Muscle layer of colon (tissue), 2 donors: ENCODE measurements around the gene SERPINB8.

Experiments used
- H3K27ac ChIP-seq: one replicate; pipeline ENCODE4 v1.7.0; 2013; ENCODE audit warnings: low read depth, mild to moderate bottlenecking, low read length, moderate library complexity
- H3K27me3 ChIP-seq, 2 donors: one replicate each; pipeline ENCODE4 v1.7.0; 2013; ENCODE audit warnings: low read length in 2 of 2, mild to moderate bottlenecking in 2 of 2; ENCODE audit not compliant: insufficient read depth in 2 of 2, control insufficient read depth in 1 of 2
- H3K36me3 ChIP-seq: one replicate; pipeline ENCODE4 v1.7.0; 2013; ENCODE audit warnings: mild to moderate bottlenecking, low read length; ENCODE audit not compliant: insufficient read depth
- H3K4me1 ChIP-seq: one replicate; pipeline ENCODE4 v1.7.0; 2013; ENCODE audit warnings: mild to moderate bottlenecking, low read length; ENCODE audit not compliant: insufficient read depth
- H3K4me3 ChIP-seq, 2 donors: one replicate each; pipeline ENCODE4 v1.7.0; 2013; ENCODE audit warnings: low read length in 2 of 2, low read depth in 1 of 2, mild to moderate bottlenecking in 1 of 2, moderate library complexity in 1 of 2
- H3K9ac ChIP-seq: one replicate; pipeline ENCODE4 v1.7.0; 2013; ENCODE audit warnings: low read length
- H3K9me3 ChIP-seq: one replicate; pipeline ENCODE4 v1.7.0; 2013; ENCODE audit warnings: mild to moderate bottlenecking, low read length
- donor health status: abdominal sarcoma.
- donor health status: Adenocarcinoma of cecum.

Gene SERPINB8

DNA sequence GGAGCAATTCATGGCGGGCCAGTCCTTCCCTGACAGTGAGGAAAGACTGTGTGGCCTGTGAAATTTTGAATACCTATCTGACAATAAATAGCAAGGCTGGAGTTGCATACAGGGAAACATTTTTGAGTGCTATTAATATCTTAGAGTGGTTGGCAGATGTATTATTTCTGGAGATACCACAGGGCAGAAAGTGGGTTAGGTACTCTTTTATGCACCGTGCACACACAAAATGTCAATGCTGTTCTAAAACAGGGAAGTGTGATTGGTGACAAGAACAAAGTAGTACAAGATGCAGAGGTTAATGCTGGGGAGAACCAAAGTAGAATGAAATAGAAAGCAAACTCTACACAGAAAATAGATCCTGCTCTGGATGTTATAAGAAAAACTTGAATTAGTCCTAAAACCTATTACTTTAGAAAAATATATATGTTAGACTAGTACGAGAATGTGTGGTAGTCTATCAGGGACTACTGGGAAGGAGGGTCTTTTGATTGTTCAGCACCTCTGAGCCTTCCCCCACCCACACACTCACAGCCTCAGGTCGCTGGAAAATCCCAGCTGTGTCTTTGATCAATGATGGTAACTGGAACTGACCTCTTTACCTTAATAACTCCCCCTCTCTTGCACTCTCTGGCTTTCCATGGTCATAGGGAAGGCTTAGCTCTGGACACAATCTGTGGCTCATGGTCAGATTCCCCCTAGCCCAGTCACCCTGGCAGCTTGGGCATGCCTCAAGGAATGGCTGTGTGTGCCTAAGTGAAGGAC lies 58.2 kb downstream of the SERPINB8 start:
- Histone ChIP-seq H3K36me3 (no peaks in the 10 kb centered on the region), H3K27ac (no peak overlapping the region), H3K27me3 (no peaks in the 10 kb centered on the region), H3K4me1 (no peaks in the 10 kb centered on the region), H3K9me3 (no peaks in the 10 kb centered on the region), H3K4me3 (no peak overlapping the region), H3K9ac (no peak overlapping the region)

DNA sequence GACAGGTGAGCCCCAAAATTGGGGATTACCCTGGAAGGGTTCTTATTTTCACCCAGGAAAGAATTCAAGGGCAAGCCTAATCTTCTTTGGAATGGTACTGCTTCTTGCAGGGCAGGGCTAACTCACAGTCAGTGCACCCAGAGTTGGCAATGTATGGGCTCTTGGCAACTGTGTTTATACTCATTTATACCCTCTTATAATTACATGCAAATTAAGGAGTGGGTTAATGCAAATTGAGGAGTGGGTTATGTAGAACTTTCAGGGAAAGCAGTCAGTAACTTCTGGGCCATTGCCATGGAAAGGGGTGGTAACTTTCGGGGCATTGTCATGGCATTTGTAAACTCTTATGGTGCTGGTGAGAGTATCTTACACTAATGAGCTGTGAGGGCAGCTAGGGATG lies 59.2 kb downstream of the SERPINB8 start:
- H3K9me3 ChIP-seq: no peaks in the 10 kb centered on the region
- no peak overlapping the region for H3K4me3 ChIP-seq
- H3K36me3 ChIP-seq: no peaks in the 10 kb centered on the region
- no peaks in the 10 kb centered on the region for H3K27me3 ChIP-seq
- no peaks in the 10 kb centered on the region for H3K4me1 ChIP-seq
- H3K9ac ChIP-seq: no peak overlapping the region
- H3K27ac ChIP-seq: no peak overlapping the region

DNA sequence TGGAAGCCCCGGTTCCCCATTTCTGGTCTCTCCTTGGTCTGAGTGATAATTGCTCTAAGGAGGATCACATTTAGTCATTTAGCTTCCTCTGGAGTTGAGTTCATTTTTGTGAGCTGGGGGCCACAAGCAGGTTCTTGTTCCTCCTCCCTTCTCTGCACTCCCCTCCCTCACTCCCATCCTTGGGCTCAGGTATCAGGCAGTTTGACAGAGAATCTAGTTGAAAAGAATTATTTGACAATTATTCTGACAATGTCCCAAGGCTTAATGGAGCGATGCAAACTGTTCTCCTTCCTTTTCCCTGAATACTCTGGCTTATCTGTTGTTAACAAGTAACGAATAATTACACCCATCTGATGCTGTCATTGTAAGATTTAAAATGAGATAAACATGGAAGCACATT lies 61.5 kb downstream of the SERPINB8 start:
- no peaks in the 10 kb centered on the region for H3K27me3 ChIP-seq
- H3K36me3 ChIP-seq: no peaks in the 10 kb centered on the region
- H3K9ac ChIP-seq: no peak overlapping the region
- no peak overlapping the region for H3K4me3 ChIP-seq
- no peak overlapping the region for H3K27ac ChIP-seq
- H3K9me3 ChIP-seq: no peaks in the 10 kb centered on the region
- no peaks in the 10 kb centered on the region for H3K4me1 ChIP-seq

- H3K27ac ChIP-seq: no peak overlapping the region
- H3K9ac ChIP-seq: no peak overlapping the region
- H3K9me3 ChIP-seq: no peaks in the 10 kb centered on the region
- no peaks in the 10 kb centered on the region for H3K36me3 ChIP-seq
- H3K4me1 ChIP-seq: no peaks in the 10 kb centered on the region
- H3K27me3 ChIP-seq: no peaks in the 10 kb centered on the region
- H3K4me3 ChIP-seq: no peak overlapping the region
Measured at GRCh38 chr18:64032312-64032711, 62.4 kb downstream of the SERPINB8 start.

- Histone ChIP-seq H3K9ac (no peak overlapping the region), H3K9me3 (no peaks in the 10 kb centered on the region), H3K4me3 (no peak overlapping the region), H3K4me1 (no peaks in the 10 kb centered on the region), H3K27ac (no peak overlapping the region), H3K36me3 (no peaks in the 10 kb centered on the region), H3K27me3 (no peaks in the 10 kb centered on the region)
Measured at GRCh38 chr18:64037812-64038414, 68.0 kb downstream of the SERPINB8 start.
